Erythroblast (primary cell): ENCODE data around the gene TBC1D16.

ENCODE experiments used
- GATA1 ChIP-seq: IDR thresholded peaks from 2 replicates; pipeline ENCODE4 v1.6.1; 2011; ENCODE audit warnings: low read depth, mild to moderate bottlenecking, control low read depth, low read length, moderate library complexity
- POLR2A ChIP-seq: IDR thresholded peaks from 2 replicates; pipeline ENCODE4 v1.6.1; 2011; ENCODE audit warnings: mild to moderate bottlenecking, low read length

GRCh38 chr17:79935197-79935885 is 100.3 kb downstream of the TBC1D16 start:
- no peak for TF ChIP-seq POLR2A
- TF ChIP-seq GATA1, result no peak
